ENCODE data around the gene C2orf66. TPM values are rescaled to one million over a fixed set of nuclear protein-coding genes. Genes with fewer than 3 reads are reported as not detected.

C2orf66 gene
- total and polyA plus RNA-seq, 2 donors (not counting 3 experiments of a cell fraction or from before 2014, with no cell fraction given) = 0.27 to 0.54 TPM

DNA sequence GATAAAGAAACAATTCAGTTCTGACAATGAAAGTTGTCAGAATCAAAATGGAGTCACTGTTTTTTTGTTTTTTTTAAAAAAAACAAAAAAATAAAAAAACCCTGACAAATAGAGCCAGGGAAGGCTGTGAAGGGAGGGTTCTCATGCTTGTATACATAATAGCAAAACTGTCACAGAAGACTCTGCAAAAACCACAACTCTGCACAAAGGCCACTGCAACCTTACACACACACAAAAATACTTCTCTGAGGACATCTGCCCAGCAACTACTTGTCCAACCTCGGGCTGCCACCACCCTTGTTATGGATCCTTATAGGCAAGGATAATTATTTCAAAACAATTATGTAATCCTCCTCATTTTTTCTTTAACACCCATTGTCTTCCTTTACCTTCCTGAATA, 41.9 kb upstream of the C2orf66 start:
- no peak overlapping the region for H3K9ac ChIP-seq (replicated peaks; ENCODE audit: extremely low read depth, insufficient read depth, low read length)
- intact Hi-C loops (cut with micrococcal nuclease) = loop anchor here (2.0 kb wide), 1 partner anchor 528 kb away; no protein-coding TSS in a partner anchor
- H2AFZ ChIP-seq (ENCODE audit: low read depth, low read length) = no peak overlapping the region
- H3K9me1 ChIP-seq (replicated peaks; ENCODE audit: control insufficient read depth, extremely low read depth, insufficient read depth, low read length) = no peaks in the 10 kb centered on the region
- no peaks in the 10 kb centered on the region for H4K20me1 ChIP-seq (replicated peaks; ENCODE audit: control insufficient read depth, extremely low read depth, insufficient read depth, low read length)
- ChIA-PET POLR2A (no interaction called here), CTCF (interaction anchor here (1.2 to 2.1 kb wide), 2 partner anchors 301 to 317 kb away, joined by 4 to 16 read pairs; no protein-coding TSS in a partner anchor)
- peaks cover 0 to 3% of the 10 kb centered on the region in 2 experiments for H3K36me3 ChIP-seq (ENCODE audit: control insufficient read depth in 2 of 2, extremely low read depth in 1 of 2, insufficient read depth in 2 of 2, low read length in 2 of 2)
- dilution Hi-C loops (cut with MboI; ENCODE audit: extremely low pct_ligation_motif_present, low sequenced_read_pairs) = no loop called here
- no peak for TF ChIP-seq FOS (IDR thresholded peaks at IDR 0.05; ENCODE audit: borderline replicate concordance, insufficient read depth, low read length)
- H3K4me2 ChIP-seq (ENCODE audit: insufficient read depth, low read length) = no peak overlapping the region
- H3K27ac ChIP-seq (ENCODE audit: insufficient read depth, low read depth, low read length) = no peak overlapping the region
- FAIRE-seq = no peak
- H3K27me3 ChIP-seq (ENCODE audit: control insufficient read depth in 2 of 2, insufficient read depth in 2 of 2, low read length in 2 of 2) = no peaks in the 10 kb centered on the region
- no peak for DNase-seq (ENCODE audit: low read depth, low spot score)
- H3K9me3 ChIP-seq (replicated peaks; ENCODE audit: control insufficient read depth, insufficient read depth, low read length) = no peaks in the 10 kb centered on the region
- BruUV-seq (replicated peaks) = no TSS peak
- H3K4me3 ChIP-seq (replicated peaks in 1 of 3; ENCODE audit: insufficient read depth in 1 of 3, low read depth in 1 of 3, low read length in 3 of 3) = no peak overlapping the region
- H3K79me2 ChIP-seq (ENCODE audit: control insufficient read depth, insufficient read depth, low read length) = no peaks in the 10 kb centered on the region
- peaks cover 17% of the 10 kb centered on the region for H3K4me1 ChIP-seq (ENCODE audit: control insufficient read depth, extremely low read depth, insufficient read depth, low read length)

GRCh38 chr2:196849895-196850294, 40.7 kb upstream of the C2orf66 start:
- no peak for TF ChIP-seq EZH2 (IDR thresholded peaks at IDR 0.05; ENCODE audit: borderline replicate concordance, low read depth, low read length, severe bottlenecking)
- TF ChIP-seq, protein P1, sequence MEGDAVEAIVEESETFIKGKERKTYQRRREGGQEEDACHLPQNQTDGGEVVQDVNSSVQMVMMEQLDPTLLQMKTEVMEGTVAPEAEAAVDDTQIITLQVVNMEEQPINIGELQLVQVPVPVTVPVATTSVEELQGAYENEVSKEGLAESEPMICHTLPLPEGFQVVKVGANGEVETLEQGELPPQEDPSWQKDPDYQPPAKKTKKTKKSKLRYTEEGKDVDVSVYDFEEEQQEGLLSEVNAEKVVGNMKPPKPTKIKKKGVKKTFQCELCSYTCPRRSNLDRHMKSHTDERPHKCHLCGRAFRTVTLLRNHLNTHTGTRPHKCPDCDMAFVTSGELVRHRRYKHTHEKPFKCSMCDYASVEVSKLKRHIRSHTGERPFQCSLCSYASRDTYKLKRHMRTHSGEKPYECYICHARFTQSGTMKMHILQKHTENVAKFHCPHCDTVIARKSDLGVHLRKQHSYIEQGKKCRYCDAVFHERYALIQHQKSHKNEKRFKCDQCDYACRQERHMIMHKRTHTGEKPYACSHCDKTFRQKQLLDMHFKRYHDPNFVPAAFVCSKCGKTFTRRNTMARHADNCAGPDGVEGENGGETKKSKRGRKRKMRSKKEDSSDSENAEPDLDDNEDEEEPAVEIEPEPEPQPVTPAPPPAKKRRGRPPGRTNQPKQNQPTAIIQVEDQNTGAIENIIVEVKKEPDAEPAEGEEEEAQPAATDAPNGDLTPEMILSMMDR (IDR thresholded peaks at IDR 0.05; ENCODE audit: extremely low read depth in 1 of 2, insufficient read depth in 1 of 2, low read depth in 1 of 2, low read length in 2 of 2) = peak; percentile 27 to 32
- ChIA-PET CTCF (interaction anchor here (0.5 to 2.1 kb wide), 15 partner anchors 22 to 528 kb away, joined by 3 to 16 read pairs (median 4); partner anchors contain the start of genes GTF3C3 and PGAP1), POLR2A (no interaction called here)
- Histone ChIP-seq H3K4me1 (ENCODE audit: control insufficient read depth, extremely low read depth, insufficient read depth, low read length) (peaks cover 17% of the 10 kb centered on the region), H3K4me2 (ENCODE audit: insufficient read depth, low read length) (no peak overlapping the region), H3K9ac (replicated peaks; ENCODE audit: extremely low read depth, insufficient read depth, low read length) (no peak overlapping the region), H3K9me1 (replicated peaks; ENCODE audit: control insufficient read depth, extremely low read depth, insufficient read depth, low read length) (no peaks in the 10 kb centered on the region), H3K27ac (ENCODE audit: insufficient read depth, low read depth, low read length) (no peak overlapping the region), H4K20me1 (replicated peaks; ENCODE audit: control insufficient read depth, extremely low read depth, insufficient read depth, low read length) (no peaks in the 10 kb centered on the region), H3K27me3 (ENCODE audit: control insufficient read depth in 2 of 2, insufficient read depth in 2 of 2, low read length in 2 of 2) (no peaks in the 10 kb centered on the region), H3K9me3 (replicated peaks; ENCODE audit: control insufficient read depth, insufficient read depth, low read length) (no peaks in the 10 kb centered on the region), H3K36me3 (ENCODE audit: control insufficient read depth in 2 of 2, extremely low read depth in 1 of 2, insufficient read depth in 2 of 2, low read length in 2 of 2) (peaks cover 0 to 4% of the 10 kb centered on the region in 2 experiments), H3K79me2 (ENCODE audit: control insufficient read depth, insufficient read depth, low read length) (no peaks in the 10 kb centered on the region), H3K4me3 (replicated peaks in 1 of 3; ENCODE audit: insufficient read depth in 1 of 3, low read depth in 1 of 3, low read length in 3 of 3) (no peak overlapping the region), H2AFZ (ENCODE audit: low read depth, low read length) (no peak overlapping the region)
- FAIRE-seq (peak; percentile 65), DNase-seq (ENCODE audit: low read depth, low spot score) (peak; percentile 43)
- dilution Hi-C loops (cut with MboI; ENCODE audit: extremely low pct_ligation_motif_present, low sequenced_read_pairs) = no loop called here
- intact Hi-C loops (cut with micrococcal nuclease) = loop anchor here (1.0 to 2.0 kb wide), 2 partner anchors 162 to 529 kb away; no protein-coding TSS in a partner anchor
- no TSS peak for BruUV-seq (replicated peaks)

Measured in endothelial cell of umbilical vein (primary cell).